ENCODE measurements around the gene TMOD3. TPM values are rescaled to one million over a fixed set of nuclear protein-coding genes. Genes with fewer than 3 reads are reported as not detected.
"Not testable (repeated sequence)": the region's sequence is repeated elsewhere in the genome, so short reads cannot be mapped to it uniquely, and the experiment has no call there.

TMOD3 gene
- total and polyA plus RNA-seq, 4 donors = 7.2 to 23.9 (median 14.1) TPM

- Histone ChIP-seq H3K27ac (ENCODE audit: low read depth in 1 of 2, low read length in 2 of 2) (no peak overlapping the region), H3K27me3 (ENCODE audit: control insufficient read depth in 4 of 4, insufficient read depth in 4 of 4, low read length in 3 of 4) (no peaks in the 10 kb centered on the region), H3K4me1 (ENCODE audit: control insufficient read depth in 4 of 4, insufficient read depth in 4 of 4, low read length in 3 of 4) (no peaks in the 10 kb centered on the region), H3K4me3 (ENCODE audit: low read depth in 1 of 3, low read length in 3 of 3) (no peak overlapping the region), H3K9me3 (ENCODE audit: control insufficient read depth in 4 of 4, low read length in 3 of 4) (no peaks in the 10 kb centered on the region), H3K36me3 (ENCODE audit: control insufficient read depth in 4 of 4, insufficient read depth in 3 of 4, low read depth in 1 of 4, low read length in 3 of 4) (no peaks in the 10 kb centered on the region), H3K9ac (ENCODE audit: low read depth in 1 of 2, low read length in 2 of 2) (no peak overlapping the region)
- TF ChIP-seq JUND (IDR thresholded peaks at IDR 0.05) (no peak), CTCF (IDR thresholded peaks at IDR 0.05; ENCODE audit: low read depth, low read length, missing input control) (no peak), ATF3 (IDR thresholded peaks at IDR 0.05) (no peak), TAF1 (conservative IDR thresholded peaks at IDR 0.05) (no peak), YY1 (IDR thresholded peaks at IDR 0.05) (no peak), GABPA (IDR thresholded peaks at IDR 0.05 in 1 of 2, conservative IDR thresholded peaks at IDR 0.05 in 1 of 2) (no peak), EGR1 (IDR thresholded peaks at IDR 0.05; ENCODE audit: low read depth in 2 of 2) (no peak), FOXA1 (IDR thresholded peaks at IDR 0.05) (no peak), HNF4A (conservative IDR thresholded peaks at IDR 0.05) (no peak), RAD21 (IDR thresholded peaks at IDR 0.05) (no peak), HNF4G (IDR thresholded peaks at IDR 0.05) (no peak), RXRA (IDR thresholded peaks at IDR 0.05) (no peak), MAX (IDR thresholded peaks at IDR 0.05) (no peak), FOXA2 (IDR thresholded peaks at IDR 0.05) (no peak), NR2F2 (IDR thresholded peaks at IDR 0.05) (no peak), SP1 (IDR thresholded peaks at IDR 0.05) (no peak), ZBTB33 (IDR thresholded peaks at IDR 0.05) (no peak), REST (IDR thresholded peaks at IDR 0.05) (no peak)
- no peak for DNase-seq (ENCODE audit: low spot score)
- WGBS = 96% methylated on average over 3 of the region's 3 CpGs
Measured at GRCh38 chr15:51783967-51784366, 45.5 kb upstream of the TMOD3 start.

- H3K36me3 ChIP-seq (ENCODE audit: control insufficient read depth in 4 of 4, insufficient read depth in 3 of 4, low read depth in 1 of 4, low read length in 3 of 4); H3K4me3 ChIP-seq (ENCODE audit: low read depth in 1 of 3, low read length in 3 of 3); H3K9me3 ChIP-seq (ENCODE audit: control insufficient read depth in 4 of 4, low read length in 3 of 4); H3K27ac ChIP-seq (ENCODE audit: low read depth in 1 of 2, low read length in 2 of 2); DNase-seq (ENCODE audit: low spot score); H3K4me1 ChIP-seq (ENCODE audit: control insufficient read depth in 4 of 4, insufficient read depth in 4 of 4, low read length in 3 of 4); H3K27me3 ChIP-seq (ENCODE audit: control insufficient read depth in 4 of 4, insufficient read depth in 4 of 4, low read length in 3 of 4); H3K9ac ChIP-seq (ENCODE audit: low read depth in 1 of 2, low read length in 2 of 2): not testable (repeated sequence)
- 94% methylated on average over 11 of the region's 11 CpGs for WGBS
Measured at GRCh38 chr15:51787130-51787529, 42.3 kb upstream of the TMOD3 start.

- H3K9me3 ChIP-seq (ENCODE audit: control insufficient read depth in 4 of 4, low read length in 3 of 4); H3K9ac ChIP-seq (ENCODE audit: low read depth in 1 of 2, low read length in 2 of 2); DNase-seq (ENCODE audit: low spot score); H3K4me1 ChIP-seq (ENCODE audit: control insufficient read depth in 4 of 4, insufficient read depth in 4 of 4, low read length in 3 of 4); H3K4me3 ChIP-seq (ENCODE audit: low read depth in 1 of 3, low read length in 3 of 3); H3K27me3 ChIP-seq (ENCODE audit: control insufficient read depth in 4 of 4, insufficient read depth in 4 of 4, low read length in 3 of 4); H3K27ac ChIP-seq (ENCODE audit: low read depth in 1 of 2, low read length in 2 of 2); H3K36me3 ChIP-seq (ENCODE audit: control insufficient read depth in 4 of 4, insufficient read depth in 3 of 4, low read depth in 1 of 4, low read length in 3 of 4): not testable (repeated sequence)
- 96% methylated on average over 4 of the region's 4 CpGs for WGBS
Measured at GRCh38 chr15:51792474-51792873, 37.0 kb upstream of the TMOD3 start.

All from liver (tissue), 9 donors.